Measurements from ENCODE around the gene ENPP7. TPM values are rescaled to one million over a fixed set of nuclear protein-coding genes. Genes with fewer than 3 reads are reported as not detected.

The ENPP7 gene
- total and polyA plus RNA-seq, 2 donors (not counting 3 experiments of a cell fraction or from before 2014, with no cell fraction given) = not detected

DNA sequence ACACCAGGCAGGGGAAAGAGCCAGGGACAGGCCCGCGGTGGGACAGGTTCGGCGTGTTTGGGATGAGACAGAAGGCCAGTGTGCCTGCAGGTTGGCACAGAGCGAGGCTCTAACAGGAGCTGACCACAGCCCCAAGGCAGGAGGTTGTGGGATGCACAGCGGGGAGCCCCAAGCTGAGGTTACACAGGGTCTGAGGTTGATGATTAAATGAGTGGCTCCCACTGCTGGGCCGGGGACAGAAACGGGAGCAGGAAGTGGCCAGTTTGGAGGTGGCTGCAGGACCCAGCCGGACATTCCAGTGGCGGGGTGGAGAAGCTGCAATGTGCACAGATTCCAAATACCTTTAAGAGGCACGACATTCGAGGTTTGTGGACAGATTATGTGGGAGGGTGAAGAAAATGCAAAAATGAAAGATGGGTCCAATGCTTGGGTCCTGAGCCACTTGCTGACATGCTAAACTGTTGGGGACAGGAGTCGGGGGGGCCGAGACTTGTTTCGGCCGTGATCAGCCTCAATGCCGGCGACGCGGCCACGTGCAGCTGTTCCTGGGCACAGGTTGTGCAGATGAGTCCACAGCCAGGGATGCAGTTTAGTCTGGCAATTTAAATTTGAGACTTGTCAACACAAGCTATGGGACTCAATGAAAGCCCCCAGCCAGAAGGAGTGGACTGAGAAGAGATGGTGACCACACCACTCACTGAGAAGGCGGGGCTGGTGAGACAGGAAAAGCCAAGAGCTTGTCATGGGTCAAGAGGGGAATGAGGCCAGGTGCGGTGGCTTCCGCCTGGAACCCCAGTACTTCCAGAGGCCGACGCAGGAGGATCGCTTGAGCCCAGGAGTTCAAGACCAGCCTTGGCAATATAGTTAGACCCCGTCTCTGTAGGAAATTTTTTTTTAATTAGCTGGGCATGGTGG lies 8.7 kb downstream of the ENPP7 start:
- Histone ChIP-seq H3K27me3 (ENCODE audit: control insufficient read depth in 2 of 2, insufficient read depth in 2 of 2, low read length in 2 of 2) (peaks cover 8 to 22% of the 10 kb centered on the region in 2 experiments), H3K4me2 (ENCODE audit: insufficient read depth, low read length) (no peak overlapping the region), H3K79me2 (ENCODE audit: control insufficient read depth, insufficient read depth, low read length) (no peaks in the 10 kb centered on the region), H3K4me1 (ENCODE audit: control insufficient read depth, extremely low read depth, insufficient read depth, low read length) (no peaks in the 10 kb centered on the region), H3K9ac (replicated peaks; ENCODE audit: extremely low read depth, insufficient read depth, low read length) (no peak overlapping the region), H3K9me1 (replicated peaks; ENCODE audit: control insufficient read depth, extremely low read depth, insufficient read depth, low read length) (no peaks in the 10 kb centered on the region), H3K36me3 (ENCODE audit: control insufficient read depth in 2 of 2, extremely low read depth in 1 of 2, insufficient read depth in 2 of 2, low read length in 2 of 2) (no peaks in the 10 kb centered on the region), H3K9me3 (replicated peaks; ENCODE audit: control insufficient read depth, insufficient read depth, low read length) (no peaks in the 10 kb centered on the region), H4K20me1 (replicated peaks; ENCODE audit: control insufficient read depth, extremely low read depth, insufficient read depth, low read length) (no peaks in the 10 kb centered on the region), H3K27ac (ENCODE audit: insufficient read depth, low read depth, low read length) (no peak overlapping the region), H2AFZ (ENCODE audit: low read depth, low read length) (no peak overlapping the region), H3K4me3 (replicated peaks in 1 of 3; ENCODE audit: insufficient read depth in 1 of 3, low read depth in 1 of 3, low read length in 3 of 3) (no peak overlapping the region)
- POLR2A ChIA-PET = no interaction called here
- intact Hi-C loops (cut with micrococcal nuclease) (loop anchor here (10.0 kb wide), 1 partner anchor 185 kb away; no protein-coding TSS in a partner anchor), dilution Hi-C loops (cut with MboI; ENCODE audit: extremely low pct_ligation_motif_present, low sequenced_read_pairs) (no loop called here)
- DNase-seq (ENCODE audit: low read depth, low spot score) (no peak), FAIRE-seq (no peak)
- CTCF ChIA-PET = interaction anchor here (2.7 to 3.2 kb wide), 3 partner anchors 100 to 252 kb away, joined by 8 to 21 read pairs (median 15); partner anchors contain the start of gene CBX4
- no TSS peak for BruUV-seq (replicated peaks)
- TF ChIP-seq GATA2 (IDR thresholded peaks at IDR 0.05; ENCODE audit: insufficient read depth, insufficient read length, low read depth, low read length) (no peak), JUN (IDR thresholded peaks at IDR 0.05; ENCODE audit: borderline replicate concordance, insufficient read depth, insufficient read length, low read depth) (no peak), FOS (IDR thresholded peaks at IDR 0.05; ENCODE audit: borderline replicate concordance, insufficient read depth, low read length) (no peak), POLR2AphosphoS5 (IDR thresholded peaks at IDR 0.05; ENCODE audit: insufficient read depth, low read depth, low read length) (no peak), MYC (IDR thresholded peaks at IDR 0.05; ENCODE audit: low read depth, low read length) (no peak), EZH2 (IDR thresholded peaks at IDR 0.05; ENCODE audit: borderline replicate concordance, low read depth, low read length, severe bottlenecking) (no peak), POLR2A (IDR thresholded peaks at IDR 0.05; ENCODE audit: low read depth, low read length) (no peak)
- TF ChIP-seq, protein P1, sequence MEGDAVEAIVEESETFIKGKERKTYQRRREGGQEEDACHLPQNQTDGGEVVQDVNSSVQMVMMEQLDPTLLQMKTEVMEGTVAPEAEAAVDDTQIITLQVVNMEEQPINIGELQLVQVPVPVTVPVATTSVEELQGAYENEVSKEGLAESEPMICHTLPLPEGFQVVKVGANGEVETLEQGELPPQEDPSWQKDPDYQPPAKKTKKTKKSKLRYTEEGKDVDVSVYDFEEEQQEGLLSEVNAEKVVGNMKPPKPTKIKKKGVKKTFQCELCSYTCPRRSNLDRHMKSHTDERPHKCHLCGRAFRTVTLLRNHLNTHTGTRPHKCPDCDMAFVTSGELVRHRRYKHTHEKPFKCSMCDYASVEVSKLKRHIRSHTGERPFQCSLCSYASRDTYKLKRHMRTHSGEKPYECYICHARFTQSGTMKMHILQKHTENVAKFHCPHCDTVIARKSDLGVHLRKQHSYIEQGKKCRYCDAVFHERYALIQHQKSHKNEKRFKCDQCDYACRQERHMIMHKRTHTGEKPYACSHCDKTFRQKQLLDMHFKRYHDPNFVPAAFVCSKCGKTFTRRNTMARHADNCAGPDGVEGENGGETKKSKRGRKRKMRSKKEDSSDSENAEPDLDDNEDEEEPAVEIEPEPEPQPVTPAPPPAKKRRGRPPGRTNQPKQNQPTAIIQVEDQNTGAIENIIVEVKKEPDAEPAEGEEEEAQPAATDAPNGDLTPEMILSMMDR (IDR thresholded peaks at IDR 0.05; ENCODE audit: extremely low read depth in 1 of 2, insufficient read depth in 1 of 2, low read depth in 1 of 2, low read length in 2 of 2) = no peak
- TF ChIP-seq, protein P2, sequence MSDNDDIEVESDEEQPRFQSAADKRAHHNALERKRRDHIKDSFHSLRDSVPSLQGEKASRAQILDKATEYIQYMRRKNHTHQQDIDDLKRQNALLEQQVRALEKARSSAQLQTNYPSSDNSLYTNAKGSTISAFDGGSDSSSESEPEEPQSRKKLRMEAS (IDR thresholded peaks at IDR 0.05; ENCODE audit: insufficient read depth, insufficient read length) = no peak

Data from endothelial cell of umbilical vein (primary cell).